ENCODE measurements around the gene SEC63.

The SEC63 gene

GRCh38 chr6:107841275-107841670, 116.7 kb downstream of the SEC63 start:
- Histone ChIP-seq H3K36me3 (ENCODE audit: insufficient read depth, low read length) (no peaks in the 10 kb centered on the region), H3K27ac (ENCODE audit: low read depth, low read length, poor library complexity, severe bottlenecking) (no peak overlapping the region), H3K79me2 (ENCODE audit: insufficient read depth, low read length) (no peaks in the 10 kb centered on the region), H3K4me3 (ENCODE audit: low read depth, low read length, poor library complexity, severe bottlenecking) (no peak overlapping the region), H2AFZ (ENCODE audit: low read length) (no peak overlapping the region), H4K20me1 (ENCODE audit: insufficient read depth, low read length) (no peaks in the 10 kb centered on the region), H3F3A (ENCODE audit: insufficient read depth, low read length) (no peaks in the 10 kb centered on the region), H3K9ac (ENCODE audit: low read length) (no peak overlapping the region), H3K4me1 (ENCODE audit: insufficient read depth, low read length, severe bottlenecking) (no peaks in the 10 kb centered on the region), H3K27me3 (ENCODE audit: insufficient read depth, low read length) (no peaks in the 10 kb centered on the region), H3K4me2 (ENCODE audit: low read length) (no peak overlapping the region), H3K9me3 (ENCODE audit: low read length) (no peaks in the 10 kb centered on the region), H3K9me2 (ENCODE audit: low read depth, low read length) (no peaks in the 10 kb centered on the region)
- no peak for TF ChIP-seq CTCF (IDR thresholded peaks at IDR 0.05; ENCODE audit: low read length)
- no peak for TF ChIP-seq EZH2 (IDR thresholded peaks at IDR 0.05; ENCODE audit: borderline replicate concordance, low read length)

- Histone ChIP-seq H3K27me3 (ENCODE audit: insufficient read depth, low read length) (no peaks in the 10 kb centered on the region), H3K36me3 (ENCODE audit: insufficient read depth, low read length) (no peaks in the 10 kb centered on the region), H3K4me2 (ENCODE audit: low read length) (no peak overlapping the region), H3K27ac (ENCODE audit: low read depth, low read length, poor library complexity, severe bottlenecking) (no peak overlapping the region), H3F3A (ENCODE audit: insufficient read depth, low read length) (no peaks in the 10 kb centered on the region), H3K9ac (ENCODE audit: low read length) (no peak overlapping the region), H3K4me3 (ENCODE audit: low read depth, low read length, poor library complexity, severe bottlenecking) (no peak overlapping the region), H2AFZ (ENCODE audit: low read length) (no peak overlapping the region), H3K4me1 (ENCODE audit: insufficient read depth, low read length, severe bottlenecking) (no peaks in the 10 kb centered on the region), H3K9me2 (ENCODE audit: low read depth, low read length) (no peaks in the 10 kb centered on the region), H4K20me1 (ENCODE audit: insufficient read depth, low read length) (no peaks in the 10 kb centered on the region), H3K9me3 (ENCODE audit: low read length) (no peaks in the 10 kb centered on the region), H3K79me2 (ENCODE audit: insufficient read depth, low read length) (no peaks in the 10 kb centered on the region)
- no peak for TF ChIP-seq EZH2 (IDR thresholded peaks at IDR 0.05; ENCODE audit: borderline replicate concordance, low read length)
- TF ChIP-seq CTCF (IDR thresholded peaks at IDR 0.05; ENCODE audit: low read length): no peak
Measured at GRCh38 chr6:107840636-107841274, 117.3 kb downstream of the SEC63 start.

- Histone ChIP-seq H3K4me2 (ENCODE audit: low read length) (no peak overlapping the region), H3K9ac (ENCODE audit: low read length) (no peak overlapping the region), H3K36me3 (ENCODE audit: insufficient read depth, low read length) (no peaks in the 10 kb centered on the region), H3K4me3 (ENCODE audit: low read depth, low read length, poor library complexity, severe bottlenecking) (no peak overlapping the region), H3K27ac (ENCODE audit: low read depth, low read length, poor library complexity, severe bottlenecking) (no peak overlapping the region), H3K79me2 (ENCODE audit: insufficient read depth, low read length) (no peaks in the 10 kb centered on the region), H3K9me3 (ENCODE audit: low read length) (no peaks in the 10 kb centered on the region), H3K9me2 (ENCODE audit: low read depth, low read length) (no peaks in the 10 kb centered on the region), H3K27me3 (ENCODE audit: insufficient read depth, low read length) (no peaks in the 10 kb centered on the region), H3F3A (ENCODE audit: insufficient read depth, low read length) (no peaks in the 10 kb centered on the region), H4K20me1 (ENCODE audit: insufficient read depth, low read length) (no peaks in the 10 kb centered on the region), H2AFZ (ENCODE audit: low read length) (no peak overlapping the region), H3K4me1 (ENCODE audit: insufficient read depth, low read length, severe bottlenecking) (no peaks in the 10 kb centered on the region)
- TF ChIP-seq EZH2 (IDR thresholded peaks at IDR 0.05; ENCODE audit: borderline replicate concordance, low read length) (no peak), CTCF (IDR thresholded peaks at IDR 0.05; ENCODE audit: low read length) (no peak)
Measured at GRCh38 chr6:107833136-107833535, 124.9 kb downstream of the SEC63 start.

Data from OCI-LY1 (cell line).